B cell (primary cell): ENCODE results near the gene SGF29. TPM values are rescaled to one million over a fixed set of nuclear protein-coding genes. Genes with fewer than 3 reads are reported as not detected.
"Not testable (repeated sequence)": the region's sequence is repeated elsewhere in the genome, so short reads cannot be mapped to it uniquely, and the experiment has no call there.

Experiments used
- ATAC-seq: fragments of 200-7000 bp; cut with Tn5 transposase; one replicate; pipeline ENCODE4 v1.10.0; 2021; ENCODE audit warnings: low read depth, mild to moderate bottlenecking, moderate number of reproducible peaks, moderate library complexity
- CTCF ChIA-PET: fragments of 350-600 bp; sonication (Branson Sonifier 250); formaldehyde crosslinking; loops from one replicate; lab custom pipeline; 2021; ENCODE audit warnings: antibody characterized with exemption, inconsistent platforms; lab: Charles Lee
- POLR2A ChIA-PET: fragments of 350-600 bp; sonication (Branson Sonifier 250); formaldehyde crosslinking; loops from one replicate; lab custom pipeline; 2021; ENCODE audit warnings: antibody characterized with exemption; lab: Charles Lee
- DNase-seq: peaks from one replicate; pipeline ENCODE4 v3.0.0; 2013
- H2AFZ ChIP-seq: 2 replicates; pipeline ENCODE4 v1.6.1; 2012; ENCODE audit warnings: mild to moderate bottlenecking, low read depth, low read length; ENCODE audit not compliant: insufficient read depth, poor library complexity, severe bottlenecking
- H3K27ac ChIP-seq, 2 donors: 1 replicate in 1 of 2; 2 replicates in 1 of 2; pipeline ENCODE4 v1.5.1; 2012 to 2013; ENCODE audit warnings: low read length in 2 of 2, mild to moderate bottlenecking in 2 of 2, moderate library complexity in 1 of 2
- H3K27me3 ChIP-seq, 4 experiments: fragments of 200-600 bp in 1 of 4; sonication (generic) in 1 of 4; replicated peaks in 1 of 4; 1 replicate in 2 of 4; 2 replicates in 2 of 4; pipeline versions ENCODE4 v1.6.1 to v1.7.0; 2013 to 2016; ENCODE audit warnings: low read length in 3 of 4, mild to moderate bottlenecking in 2 of 4, mixed read lengths in 1 of 4, moderate library complexity in 1 of 4; ENCODE audit not compliant: insufficient read depth in 4 of 4, control insufficient read depth in 3 of 4; ENCODE audit errors: control extremely low read depth in 1 of 4
- H3K36me3 ChIP-seq, 2 experiments: replicated peaks in 1 of 2; 1 replicate in 1 of 2; 2 replicates in 1 of 2; pipeline versions ENCODE4 v1.6.1 to v1.7.1; 2013; ENCODE audit warnings: low read length in 1 of 2; ENCODE audit not compliant: insufficient read depth in 2 of 2, control insufficient read depth in 1 of 2; ENCODE audit errors: control extremely low read depth in 1 of 2, extremely low read depth in 1 of 2
- H3K4me1 ChIP-seq, 2 donors: fragments of 200-600 bp in 1 of 2; sonication (generic) in 1 of 2; 1 replicate in 1 of 2; 2 replicates in 1 of 2; pipeline versions ENCODE4 v1.5.1 to v1.6.1; 2013 to 2017; ENCODE audit warnings: low read length in 2 of 2; ENCODE audit not compliant: control insufficient read depth in 2 of 2, insufficient read depth in 2 of 2
- H3K4me2 ChIP-seq: replicated peaks from 2 replicates; pipeline ENCODE3; 2012; ENCODE audit warnings: mild to moderate bottlenecking, low read depth, low read length; ENCODE audit not compliant: poor library complexity, severe bottlenecking
- H3K4me3 ChIP-seq, 5 experiments: fragments of 200-600 bp in 1 of 5; sonication (generic) in 1 of 5; 1 replicate in 3 of 5; 2 replicates in 2 of 5; pipeline versions ENCODE4 v1.5.1 to v1.7.0; 2011 to 2016; ENCODE audit warnings: low read length in 4 of 5, mild to moderate bottlenecking in 4 of 5, low read depth in 2 of 5, control low read depth in 1 of 5, moderate library complexity in 1 of 5; ENCODE audit not compliant: insufficient read depth in 1 of 5; ENCODE audit errors: control extremely low read depth in 1 of 5, extremely low read depth in 1 of 5
- H3K79me2 ChIP-seq: fragments of 200-600 bp; sonication (generic); one replicate; pipeline ENCODE4 v1.6.0; 2016; ENCODE audit warnings: low read length; ENCODE audit not compliant: control insufficient read depth, insufficient read depth
- H3K9ac ChIP-seq: fragments of 200-600 bp; sonication (generic); 2 replicates; pipeline ENCODE4 v1.6.1; 2017; ENCODE audit warnings: mild to moderate bottlenecking, low read length, moderate library complexity
- H3K9me3 ChIP-seq, 3 donors: one replicate each; pipeline versions ENCODE4 v1.6.1 to v1.7.1; 2013; ENCODE audit warnings: low read length in 2 of 3; ENCODE audit not compliant: control insufficient read depth in 2 of 3, insufficient read depth in 1 of 3; ENCODE audit errors: control extremely low read depth in 1 of 3
- H4K20me1 ChIP-seq: 2 replicates; pipeline ENCODE4 v1.6.0; 2012; ENCODE audit warnings: mild to moderate bottlenecking, low read length; ENCODE audit not compliant: insufficient read depth, control insufficient read depth, poor library complexity, severe bottlenecking
- H3K27ac Mint-ChIP-seq: one replicate; pipeline ENCODE4 v1.8.0; 2021; ENCODE audit warnings: mixed read lengths
- H3K27me3 Mint-ChIP-seq: one replicate; pipeline ENCODE4 v1.8.0; 2021; ENCODE audit warnings: mixed read lengths
- H3K4me1 Mint-ChIP-seq: one replicate; pipeline ENCODE4 v1.8.0; 2021; ENCODE audit warnings: mixed read lengths
- H3K4me3 Mint-ChIP-seq: one replicate; pipeline ENCODE4 v1.8.0; 2021; ENCODE audit warnings: mixed read lengths
- H3K9me3 Mint-ChIP-seq: one replicate; pipeline ENCODE4 v1.8.0; 2022; ENCODE audit warnings: mixed read lengths; ENCODE audit not compliant: insufficient read depth
- EZH2 ChIP-seq: IDR thresholded peaks from 2 replicates; pipeline ENCODE4 v1.6.1; 2012; ENCODE audit warnings: borderline replicate concordance, low read depth, mild to moderate bottlenecking, moderate library complexity, low read length; ENCODE audit not compliant: insufficient read depth, poor library complexity, severe bottlenecking
- WGBS: methylation state at CpG from one replicate; pipeline ENCODE4 v1.1.5; 2013; ENCODE audit warnings: missing lambda C conversion rate; ENCODE audit not compliant: insufficient coverage; 5-methylcytosine and 5-hydroxymethylcytosine counted together
- intact Hi-C: fragments of 100-400 bp; cut with micrococcal nuclease; formaldehyde crosslinking; loops from one replicate; pipeline ENCODE4 v1.10.0; 2022
- polyA plus RNA-seq: library from polyadenylated mRNA; depleted of rRNA; stranded (reverse); fragments of >200 nt; gene quantifications from 2 replicates; pipeline ENCODE4 v1.2.3, GENCODE V29; 2012
- total RNA-seq, 2 donors: library from RNA; stranded (reverse); fragments of 120-200 nt in 1 of 2; gene quantifications; 1 replicate in 1 of 2; 2 replicates in 1 of 2; pipeline versions ENCODE4 v1.2.3 to v1.2.4, GENCODE V29; 2013 to 2022
- TF ChIP-seq, protein P1 (sequence below): fragments of 200-600 bp; IDR thresholded peaks from one replicate; pipeline ENCODE4 v1.8.0; 2022; ENCODE audit warnings: antibody characterized with exemption, mild to moderate bottlenecking

The SGF29 gene
- total and polyA plus RNA-seq, 2 donors (not counting 1 experiment from before 2014, with no cell fraction given): 24.0 to 52.9 TPM

DNA sequence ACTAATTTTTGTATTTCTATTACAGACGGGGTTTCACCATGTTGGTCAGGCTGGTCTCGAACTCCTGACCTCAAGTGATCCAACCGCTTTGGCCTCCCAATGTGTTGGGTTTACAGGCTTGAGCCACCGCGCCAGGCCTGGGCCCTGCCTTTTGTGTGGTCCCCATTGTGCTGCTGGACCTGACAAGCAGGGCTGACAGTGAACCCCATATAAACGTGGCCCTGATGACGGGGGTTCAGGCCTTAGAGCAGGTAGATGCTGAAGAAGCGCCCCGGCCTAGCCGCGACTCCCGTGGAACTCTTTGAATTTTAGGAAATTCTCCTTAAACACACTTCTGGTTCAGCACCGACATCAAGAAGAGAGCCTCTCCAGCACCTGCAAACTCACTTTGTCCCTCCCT is 47.9 kb downstream of the SGF29 start:
- H3K4me3 ChIP-seq, H3K27me3 ChIP-seq, H3K9me3 Mint-ChIP-seq, ATAC-seq, H4K20me1 ChIP-seq, H3K9ac ChIP-seq, H3K27me3 Mint-ChIP-seq, H3K4me2 ChIP-seq, DNase-seq, H3K79me2 ChIP-seq, intact Hi-C loops, POLR2A ChIA-PET, H3K9me3 ChIP-seq, H3K4me1 Mint-ChIP-seq, H3K27ac ChIP-seq, H3K4me1 ChIP-seq, H3K36me3 ChIP-seq, H3K4me3 Mint-ChIP-seq, CTCF ChIA-PET, H3K27ac Mint-ChIP-seq, H2AFZ ChIP-seq: not testable (repeated sequence)
- WGBS: 99% methylated on average over 9 of the region's 13 CpGs

DNA sequence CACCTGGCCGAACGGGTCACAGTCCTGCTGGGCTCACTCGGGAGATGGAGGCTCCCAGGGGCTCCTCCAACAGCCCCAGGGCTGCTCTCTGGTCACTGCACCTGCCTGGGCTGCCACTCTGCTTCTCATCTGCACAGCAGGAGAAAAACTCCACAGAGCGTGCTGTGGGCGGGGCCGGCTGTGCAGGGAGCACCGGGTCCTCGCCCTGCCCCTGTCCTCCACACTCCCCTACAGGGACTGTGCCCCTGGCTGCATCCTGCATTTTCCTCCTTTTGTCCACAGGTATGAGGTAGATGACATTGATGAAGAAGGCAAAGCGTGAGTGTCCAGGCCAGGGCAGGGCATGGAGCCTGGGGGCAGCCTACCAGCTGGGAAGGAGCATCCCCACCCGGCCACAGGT is 48.3 kb downstream of the SGF29 start:
- CTCF ChIA-PET, intact Hi-C loops, POLR2A ChIA-PET: not testable (repeated sequence)

DNA sequence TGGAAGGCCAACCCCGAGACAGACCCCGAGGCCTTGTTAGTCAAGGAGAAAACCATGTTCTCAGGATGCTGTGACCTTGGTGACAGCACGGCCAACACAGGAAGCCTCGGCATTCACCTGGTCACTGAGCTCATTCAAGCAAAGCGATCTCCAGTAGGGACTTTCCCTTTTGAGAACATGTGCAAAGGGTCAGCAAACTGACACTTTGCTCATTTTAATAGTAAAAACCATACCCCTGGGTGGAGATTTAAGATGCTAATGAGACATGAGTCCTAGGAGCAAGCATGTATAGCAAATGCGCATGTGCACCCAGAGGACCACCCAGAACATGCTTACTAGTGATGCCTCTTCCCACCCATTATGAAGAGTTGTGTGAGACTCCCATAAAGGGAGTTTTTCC is 48.8 kb downstream of the SGF29 start:
- ChIA-PET CTCF (no interaction called here), POLR2A (no interaction called here)
- Histone ChIP-seq H3K9me3 (no peaks in the 10 kb centered on the region), H3K9ac (no peak overlapping the region), H3K4me3 (no peak overlapping the region), H3K27me3 (no peaks in the 10 kb centered on the region), H3K4me2 (no peak overlapping the region), H4K20me1 (no peaks in the 10 kb centered on the region), H3K79me2 (no peaks in the 10 kb centered on the region), H3K4me1 (no peaks in the 10 kb centered on the region), H2AFZ (no peak overlapping the region), H3K27ac (no peak overlapping the region), H3K36me3 (no peaks in the 10 kb centered on the region)
- H3K4me1 Mint-ChIP-seq: peaks cover 5% of the 10 kb centered on the region
- intact Hi-C loops: no loop called here
- no peak overlapping the region for H3K27ac Mint-ChIP-seq
- ATAC-seq: no peak
- H3K9me3 Mint-ChIP-seq: no peaks in the 10 kb centered on the region
- no peaks in the 10 kb centered on the region for H3K27me3 Mint-ChIP-seq
- no peak overlapping the region for H3K4me3 Mint-ChIP-seq
- TF ChIP-seq EZH2: no peak
- TF ChIP-seq, protein P1, sequence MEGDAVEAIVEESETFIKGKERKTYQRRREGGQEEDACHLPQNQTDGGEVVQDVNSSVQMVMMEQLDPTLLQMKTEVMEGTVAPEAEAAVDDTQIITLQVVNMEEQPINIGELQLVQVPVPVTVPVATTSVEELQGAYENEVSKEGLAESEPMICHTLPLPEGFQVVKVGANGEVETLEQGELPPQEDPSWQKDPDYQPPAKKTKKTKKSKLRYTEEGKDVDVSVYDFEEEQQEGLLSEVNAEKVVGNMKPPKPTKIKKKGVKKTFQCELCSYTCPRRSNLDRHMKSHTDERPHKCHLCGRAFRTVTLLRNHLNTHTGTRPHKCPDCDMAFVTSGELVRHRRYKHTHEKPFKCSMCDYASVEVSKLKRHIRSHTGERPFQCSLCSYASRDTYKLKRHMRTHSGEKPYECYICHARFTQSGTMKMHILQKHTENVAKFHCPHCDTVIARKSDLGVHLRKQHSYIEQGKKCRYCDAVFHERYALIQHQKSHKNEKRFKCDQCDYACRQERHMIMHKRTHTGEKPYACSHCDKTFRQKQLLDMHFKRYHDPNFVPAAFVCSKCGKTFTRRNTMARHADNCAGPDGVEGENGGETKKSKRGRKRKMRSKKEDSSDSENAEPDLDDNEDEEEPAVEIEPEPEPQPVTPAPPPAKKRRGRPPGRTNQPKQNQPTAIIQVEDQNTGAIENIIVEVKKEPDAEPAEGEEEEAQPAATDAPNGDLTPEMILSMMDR: no peak
- no peak for DNase-seq
- WGBS: 73% methylated on average over 3 of the region's 6 CpGs

More for the DNA sequence above, 48.3 kb downstream of the SGF29 start:
- not testable (repeated sequence) for H3K4me3 Mint-ChIP-seq, H3K36me3 ChIP-seq, H2AFZ ChIP-seq, H3K9ac ChIP-seq, H3K4me1 ChIP-seq, DNase-seq, H4K20me1 ChIP-seq, H3K27me3 ChIP-seq, H3K4me2 ChIP-seq, H3K9me3 Mint-ChIP-seq, H3K4me3 ChIP-seq, H3K9me3 ChIP-seq, H3K27ac Mint-ChIP-seq, H3K27me3 Mint-ChIP-seq, H3K27ac ChIP-seq, H3K4me1 Mint-ChIP-seq, H3K79me2 ChIP-seq, ATAC-seq
- 100% methylated on average over 1 of the region's 10 CpGs for WGBS
